Liver (tissue), 9 donors: ENCODE results near the gene ALG3. TPM values are rescaled to one million over a fixed set of nuclear protein-coding genes. Genes with fewer than 3 reads are reported as not detected.

Experiments used
- DNase-seq: peaks from one replicate; pipeline ENCODE4 v3.0.0-alpha.2; 2017; ENCODE audit warnings: low spot score
- H3K27ac ChIP-seq, 2 donors: one replicate each; pipeline ENCODE4 v1.7.0; 2013; ENCODE audit warnings: inconsistent platforms in 2 of 2, low read length in 2 of 2, control low read depth in 1 of 2, low read depth in 1 of 2, mild to moderate bottlenecking in 1 of 2
- H3K27me3 ChIP-seq, 4 donors: one replicate each; pipeline versions ENCODE4 v1.6.1 to v1.7.0; 2013; ENCODE audit warnings: low read length in 3 of 4, inconsistent platforms in 1 of 4, mild to moderate bottlenecking in 1 of 4, moderate library complexity in 1 of 4; ENCODE audit not compliant: control insufficient read depth in 4 of 4, insufficient read depth in 4 of 4
- H3K36me3 ChIP-seq, 4 donors: one replicate each; pipeline versions ENCODE4 v1.6.1 to v1.7.0; 2013; ENCODE audit warnings: low read length in 3 of 4, mild to moderate bottlenecking in 3 of 4, low read depth in 1 of 4, moderate library complexity in 1 of 4; ENCODE audit not compliant: control insufficient read depth in 4 of 4, insufficient read depth in 3 of 4
- H3K4me1 ChIP-seq, 4 donors: one replicate each; pipeline versions ENCODE4 v1.6.1 to v1.7.0; 2013; ENCODE audit warnings: low read length in 3 of 4, mild to moderate bottlenecking in 3 of 4, moderate library complexity in 1 of 4; ENCODE audit not compliant: control insufficient read depth in 4 of 4, insufficient read depth in 4 of 4
- H3K4me3 ChIP-seq, 3 donors: one replicate each; pipeline versions ENCODE4 v1.6.1 to v1.7.0; 2013; ENCODE audit warnings: low read length in 3 of 3, control low read depth in 1 of 3, low read depth in 1 of 3, mild to moderate bottlenecking in 1 of 3
- H3K9ac ChIP-seq, 2 donors: one replicate each; pipeline ENCODE4 v1.7.0; 2013; ENCODE audit warnings: low read length in 2 of 2, mild to moderate bottlenecking in 2 of 2, moderate library complexity in 2 of 2, control low read depth in 1 of 2, low read depth in 1 of 2
- H3K9me3 ChIP-seq, 4 donors: one replicate each; pipeline versions ENCODE4 v1.6.1 to v1.7.0; 2013; ENCODE audit warnings: low read length in 3 of 4; ENCODE audit not compliant: control insufficient read depth in 4 of 4
- EGR1 ChIP-seq, 2 donors: IDR thresholded peaks; 2 replicates each; pipeline ENCODE4 v1.6.1; 2016 to 2018; ENCODE audit warnings: antibody characterized with exemption in 2 of 2, low read depth in 2 of 2
- FOXA2 ChIP-seq: IDR thresholded peaks from 2 replicates; pipeline ENCODE4 v1.6.1; 2016; ENCODE audit warnings: antibody characterized with exemption
- GABPA ChIP-seq, 2 donors: IDR thresholded peaks in 1 of 2; conservative IDR thresholded peaks in 1 of 2; 2 replicates each; pipeline ENCODE4 v1.6.1; 2016; ENCODE audit warnings: antibody characterized with exemption in 2 of 2, mild to moderate bottlenecking in 1 of 2, moderate library complexity in 1 of 2
- HNF4A ChIP-seq, 2 donors: conservative IDR thresholded peaks; 2 replicates each; pipeline ENCODE4 v1.6.1; 2016; ENCODE audit warnings: antibody characterized with exemption in 2 of 2, mild to moderate bottlenecking in 2 of 2
- JUND ChIP-seq, 2 donors: IDR thresholded peaks; 2 replicates each; pipeline ENCODE4 v1.6.1; 2016; ENCODE audit warnings: antibody characterized with exemption in 2 of 2
- NR2F2 ChIP-seq: IDR thresholded peaks from 2 replicates; pipeline ENCODE4 v1.6.1; 2016; ENCODE audit warnings: antibody characterized with exemption
- RXRA ChIP-seq, 2 donors: IDR thresholded peaks; 2 replicates each; pipeline ENCODE4 v1.6.1; 2017 to 2018; ENCODE audit warnings: antibody characterized with exemption in 2 of 2, mild to moderate bottlenecking in 1 of 2
- WGBS: extraction: QIAGEN DNeasy Blood & Tissue Kit; methylation state at CpG from one replicate; pipeline ENCODE4 v1.1.7; 2013; 5-methylcytosine and 5-hydroxymethylcytosine counted together
- polyA plus RNA-seq, 2 donors: library from polyadenylated mRNA; stranded (reverse) in 1 of 2; unstranded in 1 of 2; fragments of 200-250 nt in 1 of 2; fragments of >200 nt in 1 of 2; fragmentation: Nextera tagmentation in 1 of 2; extraction: Ambion mirVana in 1 of 2; gene quantifications; one replicate each; pipeline versions ENCODE4 v1.2.1 to v1.2.3, GENCODE V29; 2013 to 2015
- total RNA-seq, 2 donors: library from RNA; depleted of rRNA; stranded (reverse); fragments of >200 nt; gene quantifications; one replicate each; pipeline ENCODE4 v1.2.3, GENCODE V29; 2014
- TF ChIP-seq, protein P1 (sequence below): fragments of 150-350 bp; IDR thresholded peaks from 2 replicates; pipeline ENCODE4 v1.5.1; 2017; ENCODE audit warnings: improper control_type of control experiment, low read depth, low read length; ENCODE audit not compliant: missing input control
- TF ChIP-seq, protein P2 (sequence below): IDR thresholded peaks from 2 replicates; pipeline ENCODE4 v1.6.1; 2016; ENCODE audit warnings: antibody characterized with exemption
- TF ChIP-seq, protein P3 (sequence below): IDR thresholded peaks from 2 replicates; pipeline ENCODE4 v1.6.1; 2016; ENCODE audit warnings: antibody characterized with exemption
- TF ChIP-seq, protein P4 (sequence below): IDR thresholded peaks from 2 replicates; pipeline ENCODE4 v1.6.1; 2016; ENCODE audit warnings: antibody characterized with exemption, mild to moderate bottlenecking
- donor health status: healthy.
- donor health status: healthy.
- donor health status: healthy.
- donor health status: healthy.
- donor health status: healthy.

ALG3 gene
- total and polyA plus RNA-seq, 4 donors: 27.7 to 78.6 (median 64.5) TPM

DNA sequence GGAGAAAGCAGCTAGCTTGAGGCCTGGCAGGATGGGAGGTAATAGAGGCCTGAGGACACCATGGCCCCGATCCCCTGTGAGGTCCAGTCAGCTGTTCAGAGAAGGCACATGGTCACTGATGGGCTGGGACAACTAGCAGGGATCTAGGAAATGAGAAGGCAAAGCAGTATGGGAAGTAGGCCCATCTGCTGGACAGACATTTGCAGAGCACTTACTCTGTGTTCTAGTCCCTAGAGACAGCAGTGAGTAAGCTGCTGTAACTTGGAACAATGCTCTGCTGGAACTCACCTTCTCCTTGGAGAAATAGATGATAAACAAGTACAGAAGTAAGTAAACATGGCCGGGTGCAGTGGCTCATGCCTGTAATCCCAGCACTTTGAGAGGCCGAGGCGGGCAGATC, 34.2 kb upstream of the ALG3 start (continued):
- TF ChIP-seq JUND (IDR thresholded peaks at IDR 0.05) (no peak), EGR1 (IDR thresholded peaks at IDR 0.05; ENCODE audit: low read depth in 2 of 2) (no peak), FOXA2 (no peak), HNF4A (conservative IDR thresholded peaks at IDR 0.05) (no peak), NR2F2 (no peak)
- TF ChIP-seq, protein P1, sequence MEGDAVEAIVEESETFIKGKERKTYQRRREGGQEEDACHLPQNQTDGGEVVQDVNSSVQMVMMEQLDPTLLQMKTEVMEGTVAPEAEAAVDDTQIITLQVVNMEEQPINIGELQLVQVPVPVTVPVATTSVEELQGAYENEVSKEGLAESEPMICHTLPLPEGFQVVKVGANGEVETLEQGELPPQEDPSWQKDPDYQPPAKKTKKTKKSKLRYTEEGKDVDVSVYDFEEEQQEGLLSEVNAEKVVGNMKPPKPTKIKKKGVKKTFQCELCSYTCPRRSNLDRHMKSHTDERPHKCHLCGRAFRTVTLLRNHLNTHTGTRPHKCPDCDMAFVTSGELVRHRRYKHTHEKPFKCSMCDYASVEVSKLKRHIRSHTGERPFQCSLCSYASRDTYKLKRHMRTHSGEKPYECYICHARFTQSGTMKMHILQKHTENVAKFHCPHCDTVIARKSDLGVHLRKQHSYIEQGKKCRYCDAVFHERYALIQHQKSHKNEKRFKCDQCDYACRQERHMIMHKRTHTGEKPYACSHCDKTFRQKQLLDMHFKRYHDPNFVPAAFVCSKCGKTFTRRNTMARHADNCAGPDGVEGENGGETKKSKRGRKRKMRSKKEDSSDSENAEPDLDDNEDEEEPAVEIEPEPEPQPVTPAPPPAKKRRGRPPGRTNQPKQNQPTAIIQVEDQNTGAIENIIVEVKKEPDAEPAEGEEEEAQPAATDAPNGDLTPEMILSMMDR: no peak

DNA sequence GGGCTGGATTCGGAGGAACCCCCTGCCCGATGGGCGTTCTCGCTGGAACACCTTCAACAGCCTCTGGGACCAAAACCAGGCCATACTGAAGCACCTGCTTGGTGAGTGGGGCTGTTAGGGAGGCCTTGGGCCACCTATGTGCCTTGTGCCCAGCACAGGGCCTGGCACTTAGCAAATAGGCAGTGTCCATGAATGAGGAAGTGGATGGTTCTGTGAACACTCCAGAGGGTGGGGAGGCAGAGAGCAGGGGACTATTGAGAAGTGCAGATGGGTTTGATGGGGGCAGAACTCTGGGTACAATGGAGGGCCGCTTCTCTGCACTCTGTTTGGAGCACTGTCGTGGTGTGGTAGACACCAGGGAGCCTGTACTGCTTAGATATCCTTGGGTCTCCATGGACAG, 28.6 kb upstream of the ALG3 start:
- H3K4me1 ChIP-seq: peaks cover 0 to 5% (median 0%) of the 10 kb centered on the region in 4 donors
- no peaks in the 10 kb centered on the region for H3K9me3 ChIP-seq
- WGBS: 95% methylated on average over 6 of the region's 6 CpGs
- no peak overlapping the region for H3K9ac ChIP-seq
- no peak overlapping the region for H3K4me3 ChIP-seq
- DNase-seq: no peak
- no peak overlapping the region for H3K27ac ChIP-seq
- no peak for TF ChIP-seq GABPA (IDR thresholded peaks at IDR 0.05 in 1 of 2, conservative IDR thresholded peaks at IDR 0.05 in 1 of 2)
- no peak for TF ChIP-seq RXRA (IDR thresholded peaks at IDR 0.05)
- TF ChIP-seq, protein P2, sequence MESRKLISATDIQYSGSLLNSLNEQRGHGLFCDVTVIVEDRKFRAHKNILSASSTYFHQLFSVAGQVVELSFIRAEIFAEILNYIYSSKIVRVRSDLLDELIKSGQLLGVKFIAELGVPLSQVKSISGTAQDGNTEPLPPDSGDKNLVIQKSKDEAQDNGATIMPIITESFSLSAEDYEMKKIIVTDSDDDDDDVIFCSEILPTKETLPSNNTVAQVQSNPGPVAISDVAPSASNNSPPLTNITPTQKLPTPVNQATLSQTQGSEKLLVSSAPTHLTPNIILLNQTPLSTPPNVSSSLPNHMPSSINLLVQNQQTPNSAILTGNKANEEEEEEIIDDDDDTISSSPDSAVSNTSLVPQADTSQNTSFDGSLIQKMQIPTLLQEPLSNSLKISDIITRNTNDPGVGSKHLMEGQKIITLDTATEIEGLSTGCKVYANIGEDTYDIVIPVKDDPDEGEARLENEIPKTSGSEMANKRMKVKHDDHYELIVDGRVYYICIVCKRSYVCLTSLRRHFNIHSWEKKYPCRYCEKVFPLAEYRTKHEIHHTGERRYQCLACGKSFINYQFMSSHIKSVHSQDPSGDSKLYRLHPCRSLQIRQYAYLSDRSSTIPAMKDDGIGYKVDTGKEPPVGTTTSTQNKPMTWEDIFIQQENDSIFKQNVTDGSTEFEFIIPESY: no peak
- TF ChIP-seq, protein P3, sequence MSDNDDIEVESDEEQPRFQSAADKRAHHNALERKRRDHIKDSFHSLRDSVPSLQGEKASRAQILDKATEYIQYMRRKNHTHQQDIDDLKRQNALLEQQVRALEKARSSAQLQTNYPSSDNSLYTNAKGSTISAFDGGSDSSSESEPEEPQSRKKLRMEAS: no peak
- TF ChIP-seq EGR1 (IDR thresholded peaks at IDR 0.05; ENCODE audit: low read depth in 2 of 2): no peak
- TF ChIP-seq, protein P4, sequence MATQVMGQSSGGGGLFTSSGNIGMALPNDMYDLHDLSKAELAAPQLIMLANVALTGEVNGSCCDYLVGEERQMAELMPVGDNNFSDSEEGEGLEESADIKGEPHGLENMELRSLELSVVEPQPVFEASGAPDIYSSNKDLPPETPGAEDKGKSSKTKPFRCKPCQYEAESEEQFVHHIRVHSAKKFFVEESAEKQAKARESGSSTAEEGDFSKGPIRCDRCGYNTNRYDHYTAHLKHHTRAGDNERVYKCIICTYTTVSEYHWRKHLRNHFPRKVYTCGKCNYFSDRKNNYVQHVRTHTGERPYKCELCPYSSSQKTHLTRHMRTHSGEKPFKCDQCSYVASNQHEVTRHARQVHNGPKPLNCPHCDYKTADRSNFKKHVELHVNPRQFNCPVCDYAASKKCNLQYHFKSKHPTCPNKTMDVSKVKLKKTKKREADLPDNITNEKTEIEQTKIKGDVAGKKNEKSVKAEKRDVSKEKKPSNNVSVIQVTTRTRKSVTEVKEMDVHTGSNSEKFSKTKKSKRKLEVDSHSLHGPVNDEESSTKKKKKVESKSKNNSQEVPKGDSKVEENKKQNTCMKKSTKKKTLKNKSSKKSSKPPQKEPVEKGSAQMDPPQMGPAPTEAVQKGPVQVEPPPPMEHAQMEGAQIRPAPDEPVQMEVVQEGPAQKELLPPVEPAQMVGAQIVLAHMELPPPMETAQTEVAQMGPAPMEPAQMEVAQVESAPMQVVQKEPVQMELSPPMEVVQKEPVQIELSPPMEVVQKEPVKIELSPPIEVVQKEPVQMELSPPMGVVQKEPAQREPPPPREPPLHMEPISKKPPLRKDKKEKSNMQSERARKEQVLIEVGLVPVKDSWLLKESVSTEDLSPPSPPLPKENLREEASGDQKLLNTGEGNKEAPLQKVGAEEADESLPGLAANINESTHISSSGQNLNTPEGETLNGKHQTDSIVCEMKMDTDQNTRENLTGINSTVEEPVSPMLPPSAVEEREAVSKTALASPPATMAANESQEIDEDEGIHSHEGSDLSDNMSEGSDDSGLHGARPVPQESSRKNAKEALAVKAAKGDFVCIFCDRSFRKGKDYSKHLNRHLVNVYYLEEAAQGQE: no peak
- H3K27me3 ChIP-seq: peaks cover 0 to 6% (median 3%) of the 10 kb centered on the region in 4 donors
- H3K36me3 ChIP-seq: no peaks in the 10 kb centered on the region
